ENCODE results near the gene HMGXB3. TPM values are rescaled to one million over a fixed set of nuclear protein-coding genes. Genes with fewer than 3 reads are reported as not detected.

HMGXB3 gene
- total RNA-seq, 1 experiment from 2014 or later = 67.8 TPM

GRCh38 chr5:150035139-150035895, 34.8 kb downstream of the HMGXB3 start:
- POLR2A ChIA-PET = interaction anchor here (0.6 to 4.7 kb wide), 7 partner anchors 9 to 727 kb away, joined by 3 to 66 read pairs (median 6); partner anchors contain the start of genes HMGXB3 and TIGD6
- peaks cover 31% of the 10 kb centered on the region for H3K4me1 Mint-ChIP-seq (ENCODE audit: insufficient read depth, unreplicated experiment)
- no TSS peak for BruUV-seq (replicated peaks)
- TF ChIP-seq CTCF (IDR thresholded peaks at IDR 0.05; ENCODE audit: unreplicated experiment) = no peak
- CTCF ChIA-PET = interaction anchor here (0.6 to 2.0 kb wide), 9 partner anchors 9 to 1013 kb away, joined by 3 to 14 read pairs (median 5); partner anchors contain the start of genes HMGXB3 and TIGD6
- H3K27ac Mint-ChIP-seq (ENCODE audit: low read depth, unreplicated experiment) = peak overlapping the region; percentile 36
- intact Hi-C loops (cut with micrococcal nuclease) = loop anchor here (5.0 kb wide), 1 partner anchor 77 kb away; no protein-coding TSS in a partner anchor
- H3K36me3 Mint-ChIP-seq (ENCODE audit: insufficient read depth, unreplicated experiment) = peaks cover 82% of the 10 kb centered on the region
- no peak for DNase-seq (ENCODE audit: unreplicated experiment)
- no peaks in the 10 kb centered on the region for H3K27me3 Mint-ChIP-seq (ENCODE audit: insufficient read depth, unreplicated experiment)
- H3K4me3 Mint-ChIP-seq (ENCODE audit: unreplicated experiment) = no peak overlapping the region
- H3K9me3 Mint-ChIP-seq (ENCODE audit: unreplicated experiment) = no peaks in the 10 kb centered on the region

- peak overlapping the region; percentile 36 for H3K27ac Mint-ChIP-seq (ENCODE audit: low read depth, unreplicated experiment)
- H3K4me1 Mint-ChIP-seq (ENCODE audit: insufficient read depth, unreplicated experiment) = peaks cover 31% of the 10 kb centered on the region
- peaks cover 82% of the 10 kb centered on the region for H3K36me3 Mint-ChIP-seq (ENCODE audit: insufficient read depth, unreplicated experiment)
- no peaks in the 10 kb centered on the region for H3K9me3 Mint-ChIP-seq (ENCODE audit: unreplicated experiment)
- peak overlapping the region; percentile 9 for H3K4me3 Mint-ChIP-seq (ENCODE audit: unreplicated experiment)
- ChIA-PET POLR2A (interaction anchor here (0.6 to 4.7 kb wide), 12 partner anchors 8 to 1775 kb away, joined by 3 to 66 read pairs (median 4); partner anchors contain the start of genes HMGXB3, RPS14 and TIGD6), CTCF (interaction anchor here (0.5 to 2.0 kb wide), 9 partner anchors 9 to 169 kb away, joined by 3 to 14 read pairs (median 5); partner anchors contain the start of genes HMGXB3 and TIGD6)
- intact Hi-C loops (cut with micrococcal nuclease) = loop anchor here (1.0 to 5.0 kb wide), 4 partner anchors 14 to 86 kb away; no protein-coding TSS in a partner anchor
- no TSS peak for BruUV-seq (replicated peaks)
- no peaks in the 10 kb centered on the region for H3K27me3 Mint-ChIP-seq (ENCODE audit: insufficient read depth, unreplicated experiment)
- TF ChIP-seq CTCF (IDR thresholded peaks at IDR 0.05; ENCODE audit: unreplicated experiment) = no peak
- DNase-seq (ENCODE audit: unreplicated experiment) = peak; percentile 95
Measured at GRCh38 chr5:150036513-150036912, 36.0 kb downstream of the HMGXB3 start.

- DNase-seq (ENCODE audit: unreplicated experiment) = no peak
- intact Hi-C loops (cut with micrococcal nuclease) = loop anchor here (5.0 kb wide), 1 partner anchor 74 kb away; no protein-coding TSS in a partner anchor
- no TSS peak for BruUV-seq (replicated peaks)
- Mint-ChIP-seq H3K4me1 (ENCODE audit: insufficient read depth, unreplicated experiment) (peaks cover 30% of the 10 kb centered on the region), H3K27me3 (ENCODE audit: insufficient read depth, unreplicated experiment) (no peaks in the 10 kb centered on the region), H3K36me3 (ENCODE audit: insufficient read depth, unreplicated experiment) (peaks cover 84% of the 10 kb centered on the region), H3K9me3 (ENCODE audit: unreplicated experiment) (no peaks in the 10 kb centered on the region), H3K27ac (ENCODE audit: low read depth, unreplicated experiment) (no peak overlapping the region), H3K4me3 (ENCODE audit: unreplicated experiment) (no peak overlapping the region)
- TF ChIP-seq CTCF (IDR thresholded peaks at IDR 0.05; ENCODE audit: unreplicated experiment) = no peak
- POLR2A ChIA-PET = interaction anchor here (1.3 to 2.3 kb wide), 2 partner anchors 9 to 17 kb away, joined by 3 to 9 read pairs; no protein-coding TSS in a partner anchor
- CTCF ChIA-PET = interaction anchor here (0.7 to 1.1 kb wide), 3 partner anchors 14 to 183 kb away, joined by 3 read pairs; no protein-coding TSS in a partner anchor
Measured at GRCh38 chr5:150038547-150038946, 38.0 kb downstream of the HMGXB3 start.

GRCh38 chr5:150042459-150042858, 41.9 kb downstream of the HMGXB3 start:
- DNase-seq (ENCODE audit: unreplicated experiment) = no peak
- Mint-ChIP-seq H3K4me1 (ENCODE audit: insufficient read depth, unreplicated experiment) (peaks cover 17% of the 10 kb centered on the region), H3K9me3 (ENCODE audit: unreplicated experiment) (no peaks in the 10 kb centered on the region), H3K27me3 (ENCODE audit: insufficient read depth, unreplicated experiment) (no peaks in the 10 kb centered on the region), H3K4me3 (ENCODE audit: unreplicated experiment) (no peak overlapping the region), H3K36me3 (ENCODE audit: insufficient read depth, unreplicated experiment) (peaks cover 95% of the 10 kb centered on the region), H3K27ac (ENCODE audit: low read depth, unreplicated experiment) (peak overlapping the region; percentile 46)
- intact Hi-C loops (cut with micrococcal nuclease) = no loop called here
- BruUV-seq (replicated peaks) = no TSS peak
- no peak for TF ChIP-seq CTCF (IDR thresholded peaks at IDR 0.05; ENCODE audit: unreplicated experiment)
- CTCF ChIA-PET = interaction anchor here (1.2 kb wide), 1 partner anchor 69 kb away, joined by 3 read pairs; no protein-coding TSS in a partner anchor
- POLR2A ChIA-PET = interaction anchor here (1.2 to 1.6 kb wide), 2 partner anchors 15 to 307 kb away, joined by 3 to 6 read pairs; no protein-coding TSS in a partner anchor
